ENCODE measurements around the gene P3H4.

DNA sequence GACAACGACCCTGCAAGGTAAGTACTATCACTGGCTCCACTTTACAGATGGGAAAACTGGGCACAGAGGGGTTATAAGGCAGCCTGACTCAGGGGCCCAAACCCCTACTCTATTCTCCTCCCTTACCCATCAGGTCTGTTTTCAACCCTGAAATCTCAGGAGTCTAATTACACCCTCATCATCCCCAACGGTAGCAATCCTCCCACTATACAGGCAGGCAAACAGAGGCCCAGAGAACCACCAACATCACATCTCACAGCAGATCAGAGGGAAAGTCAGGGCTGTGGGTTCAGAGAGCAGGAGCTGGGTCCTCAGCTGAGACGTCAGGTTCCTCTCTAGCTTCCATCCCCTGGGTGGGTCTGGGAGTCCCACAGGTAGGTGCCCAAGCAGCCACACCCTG, 41.8 kb downstream of the P3H4 start:
- no peak for TF ChIP-seq CTCF (optimal IDR thresholded peaks at IDR 0.05 in 1 of 3, IDR thresholded peaks at IDR 0.05 in 1 of 3, conservative IDR thresholded peaks at IDR 0.05 in 1 of 3; ENCODE audit: extremely low read depth in 1 of 3, insufficient read depth in 2 of 3, low read length in 3 of 3)
- TF ChIP-seq EZH2 (IDR thresholded peaks at IDR 0.05; ENCODE audit: low read length) = no peak
